Stimulated activated CD8-positive, alpha-beta memory T cell treated with anti-CD3 and anti-CD28 coated beads, Interleukin-2, amount 100 ng/mL, for 1 hour (primary cell): ENCODE measurements around the gene PQBP1.

ENCODE experiments used
- DNase-seq, 2 donors: peaks; one replicate each; pipeline ENCODE4 v3.0.0-alpha.2; 2020; ENCODE audit warnings: low read depth in 2 of 2

Gene PQBP1

DNA sequence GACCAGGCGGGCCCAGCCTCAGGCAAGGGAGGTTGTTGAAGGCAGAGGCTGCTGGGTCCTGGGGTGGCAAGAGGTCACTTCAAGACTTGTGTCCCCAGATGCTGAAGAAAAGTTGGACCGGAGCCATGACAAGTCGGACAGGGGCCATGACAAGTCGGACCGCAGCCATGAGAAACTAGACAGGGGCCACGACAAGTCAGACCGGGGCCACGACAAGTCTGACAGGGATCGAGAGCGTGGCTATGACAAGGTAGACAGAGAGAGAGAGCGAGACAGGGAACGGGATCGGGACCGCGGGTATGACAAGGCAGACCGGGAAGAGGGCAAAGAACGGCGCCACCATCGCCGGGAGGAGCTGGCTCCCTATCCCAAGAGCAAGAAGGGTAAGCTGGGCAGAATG lies 4.4 kb downstream of the PQBP1 start:
- DNase-seq = no peak

DNA sequence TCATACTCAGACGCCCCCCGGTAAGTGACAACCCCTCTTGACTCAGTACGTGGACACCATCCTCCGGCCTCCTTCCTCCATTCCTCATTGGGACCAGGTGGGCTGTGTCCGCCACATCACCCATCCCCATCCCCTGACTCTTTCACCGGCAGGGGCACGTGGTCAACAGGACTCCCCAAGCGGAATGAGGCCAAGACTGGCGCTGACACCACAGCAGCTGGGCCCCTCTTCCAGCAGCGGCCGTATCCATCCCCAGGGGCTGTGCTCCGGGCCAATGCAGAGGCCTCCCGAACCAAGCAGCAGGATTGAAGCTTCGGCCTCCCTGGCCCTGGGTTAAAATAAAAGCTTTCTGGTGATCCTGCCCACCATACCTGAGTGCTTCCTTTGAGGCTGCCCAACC lies 5.0 kb downstream of the PQBP1 start:
- no peak for DNase-seq

GRCh38 chrX:48903290-48903689 lies 5.6 kb downstream of the PQBP1 start:
- DNase-seq = no peak

GRCh38 chrX:48904180-48904579 lies 6.5 kb downstream of the PQBP1 start:
- no peak for DNase-seq

DNA sequence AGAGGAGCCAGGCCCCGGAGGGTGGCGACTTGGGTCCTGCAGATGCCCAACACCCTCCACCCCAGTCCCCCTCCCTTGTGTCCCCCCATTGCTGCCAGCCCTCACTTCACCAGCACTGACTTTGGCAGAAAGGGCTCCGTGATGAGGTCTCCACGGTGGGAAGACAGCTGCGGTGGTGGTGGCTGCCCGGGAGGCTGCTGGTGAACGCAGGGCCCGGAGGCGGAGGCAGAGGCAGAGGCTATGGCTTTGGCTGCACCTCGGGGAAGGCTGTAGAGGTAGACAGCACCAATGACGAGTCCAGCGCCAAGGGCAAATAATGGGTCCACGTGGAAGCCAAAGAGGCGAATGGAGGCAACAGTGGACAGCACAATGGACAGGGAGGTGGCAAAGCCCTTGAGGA lies 6.9 kb downstream of the PQBP1 start:
- no peak for DNase-seq

GRCh38 chrX:48905090-48905790 lies 7.5 kb downstream of the PQBP1 start:
- no peak for DNase-seq

DNA sequence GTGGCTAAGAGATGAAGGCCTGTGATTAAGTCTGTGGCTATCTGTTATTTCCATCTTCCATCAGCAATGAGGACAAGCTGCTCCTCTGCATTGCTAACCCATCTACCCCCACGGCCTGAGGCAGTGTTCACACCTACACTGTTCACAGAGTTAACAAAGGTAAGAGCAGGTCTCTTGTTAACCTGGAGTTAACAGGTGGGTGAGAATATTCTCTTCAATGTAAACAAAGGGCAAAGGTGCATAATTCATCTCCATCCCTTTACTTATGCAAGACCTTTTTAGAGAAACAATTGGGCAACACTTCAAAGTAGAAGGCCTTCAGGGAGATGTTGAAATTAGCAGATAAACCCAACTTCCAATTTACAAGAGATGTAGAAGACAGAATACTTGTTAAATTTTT lies 10.9 kb downstream of the PQBP1 start:
- no peak for DNase-seq

DNA sequence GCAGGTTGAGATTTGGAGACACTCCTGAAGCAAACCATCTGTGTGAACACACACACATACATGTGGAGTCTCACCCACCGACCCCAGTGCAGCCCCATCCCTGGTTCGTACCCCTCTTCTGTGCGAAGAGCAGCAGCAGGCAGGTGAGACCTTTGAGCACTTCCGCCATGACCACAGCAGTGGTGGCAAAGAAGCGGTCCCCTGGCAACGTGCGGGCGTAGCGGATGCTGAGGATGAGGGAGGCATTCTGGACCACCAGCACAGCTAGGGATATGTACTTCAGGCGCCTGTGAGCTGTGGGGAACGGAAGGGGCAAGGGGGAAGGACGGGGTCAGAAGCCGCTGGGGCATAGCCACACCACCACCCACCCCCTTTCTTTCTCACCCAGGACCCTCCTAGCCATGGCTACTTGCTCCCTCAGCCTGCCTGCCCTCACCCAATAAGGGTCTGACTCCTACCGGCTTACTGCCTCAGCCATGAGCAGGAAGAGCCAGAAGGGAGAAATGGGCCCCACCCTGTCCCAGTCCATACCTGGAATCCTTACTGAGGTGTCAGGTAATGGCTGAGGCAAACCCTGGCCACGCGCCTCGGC lies 12.1 kb downstream of the PQBP1 start:
- no peak for DNase-seq

GRCh38 chrX:48910926-48911411 lies 13.2 kb downstream of the PQBP1 start:
- no peak for DNase-seq

DNA sequence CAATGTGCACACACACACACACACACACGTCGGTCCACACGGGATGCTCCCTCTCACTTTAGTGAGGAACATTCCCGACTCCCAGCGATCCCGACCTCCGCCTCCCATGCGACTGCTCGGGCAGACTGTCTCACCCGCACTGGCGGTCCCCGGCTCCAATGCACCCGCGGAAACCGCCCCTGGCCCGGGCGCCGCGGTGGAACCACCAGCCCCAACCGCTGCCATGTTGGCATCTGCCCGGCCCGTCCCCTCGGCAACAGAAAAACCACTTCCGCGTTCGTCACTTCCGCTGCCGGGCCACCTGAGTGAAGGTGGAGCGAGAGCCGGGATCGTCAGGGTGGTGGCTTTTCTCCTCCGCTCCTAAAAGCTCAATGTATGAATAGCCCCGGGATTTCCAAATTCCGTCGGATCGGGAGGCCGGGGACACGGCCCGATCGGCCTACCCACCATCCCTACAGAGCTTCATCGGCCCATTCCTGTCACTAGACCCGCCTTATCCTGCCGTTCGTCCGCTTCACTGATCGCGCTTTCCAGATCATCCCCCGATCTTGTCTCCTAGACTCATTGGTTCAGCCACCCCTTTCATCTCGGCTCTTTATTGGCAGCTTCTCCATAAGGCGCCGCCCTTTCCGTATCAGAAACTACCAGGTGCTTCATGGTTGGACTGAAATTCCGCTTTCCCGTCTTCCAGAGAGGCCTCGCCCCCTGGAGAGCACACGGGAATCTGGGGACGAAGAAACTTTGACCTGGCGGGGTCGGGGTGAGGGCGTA lies 13.9 kb downstream of the PQBP1 start, which contains the start of gene SLC35A2:
Gene SLC35A2 (minus strand): TSS at position 235 of the 771 bp plus-strand sequence. CDS start 10 bp downstream, at position 225.
- peak; percentile 73 to 80 for DNase-seq

- no peak for DNase-seq
Observed at GRCh38 chrX:48913605-48914366, 16.1 kb downstream of the PQBP1 start.

DNA sequence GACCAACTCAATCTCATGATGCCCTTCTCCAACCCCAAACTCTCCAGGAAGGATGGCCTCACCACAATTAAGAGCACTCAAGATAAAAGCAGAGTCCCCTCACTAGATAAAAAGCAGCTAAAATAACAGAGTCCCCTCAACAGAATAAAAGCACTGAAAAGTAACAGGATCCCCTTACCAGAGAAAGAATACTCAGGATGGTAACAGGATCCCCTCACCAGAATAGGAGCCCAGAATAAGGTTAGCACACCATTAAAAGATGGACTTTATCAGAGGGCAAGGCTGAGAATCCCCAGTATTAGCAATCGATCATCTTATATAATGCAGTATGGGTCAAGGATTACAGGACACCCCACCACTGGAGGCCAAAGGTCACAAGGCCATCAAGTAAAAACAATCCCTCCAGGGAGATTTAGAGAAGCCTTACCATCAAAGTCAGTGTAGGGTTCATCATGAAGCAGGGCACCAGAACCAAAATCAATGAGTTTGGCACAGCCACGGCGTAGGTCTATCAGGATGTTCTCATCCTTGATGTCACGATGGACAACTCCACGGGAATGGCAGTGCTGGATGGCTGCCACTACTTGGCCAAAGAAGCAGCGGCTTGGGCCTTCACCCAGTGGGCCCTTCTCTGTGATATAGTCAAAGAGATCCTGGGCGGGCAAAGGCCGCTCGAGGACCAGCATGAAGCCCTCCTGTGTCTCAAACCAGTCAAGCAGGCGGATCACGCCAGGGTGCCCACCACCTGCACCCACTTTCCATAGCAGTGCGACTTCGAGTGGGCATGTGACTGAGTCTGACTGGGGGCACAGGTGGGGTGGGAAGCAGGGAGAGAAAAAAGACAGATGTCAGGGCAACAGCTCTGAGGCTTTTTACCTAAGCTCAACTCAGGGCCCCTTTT lies 17.1 kb downstream of the PQBP1 start:
- no peak for DNase-seq

GRCh38 chrX:48917139-48918001 lies 19.6 kb downstream of the PQBP1 start:
- peak; percentile 73 to 74 for DNase-seq

- DNase-seq = no peak
Observed at GRCh38 chrX:48918301-48918642, 20.5 kb downstream of the PQBP1 start.

DNA sequence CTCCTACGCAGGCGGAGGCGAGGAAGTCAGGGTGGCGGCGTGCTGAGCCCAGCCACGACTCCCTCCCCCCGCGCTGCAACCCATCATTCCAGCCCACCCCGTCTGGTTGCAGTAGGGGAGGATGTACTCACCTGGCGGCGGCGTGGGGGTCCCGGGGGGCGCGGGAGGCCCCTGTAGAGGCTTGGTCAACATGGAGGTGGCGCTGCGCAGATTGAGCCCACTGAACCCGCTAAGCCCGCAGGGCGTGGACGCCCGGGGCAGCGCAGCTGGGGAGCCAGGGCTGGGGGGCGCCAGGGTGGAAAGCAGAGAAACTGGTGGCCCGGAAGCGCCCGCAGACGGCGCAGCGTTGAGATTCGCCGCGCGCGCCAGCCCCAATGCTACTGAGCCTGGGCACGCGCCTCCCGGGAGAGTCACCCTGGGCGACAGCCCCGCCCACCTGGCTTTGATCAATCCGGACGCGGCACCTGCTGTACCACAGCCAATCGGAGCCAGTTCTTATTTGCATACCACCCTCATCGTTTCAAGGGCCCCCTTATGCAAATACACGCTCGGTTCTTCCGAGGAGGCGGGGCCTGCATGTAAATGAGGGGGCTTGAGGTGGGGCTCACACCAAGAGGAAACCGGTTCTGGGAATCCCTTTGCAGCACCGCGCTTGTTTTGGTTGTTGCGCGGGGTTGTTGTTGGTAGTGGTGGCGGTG lies 21.1 kb downstream of the PQBP1 start, which contains the start of gene PIM2:
Gene PIM2 (minus strand): TSS at position 382 of the 698 bp plus-strand sequence. CDS start 190 bp downstream, at position 192.
- peak; percentile 80 to 84 for DNase-seq

GRCh38 chrX:48919360-48919841 lies 21.7 kb downstream of the PQBP1 start:
- no peak for DNase-seq

GRCh38 chrX:48919947-48920717 lies 22.4 kb downstream of the PQBP1 start:
- DNase-seq = no peak

- no peak for DNase-seq
Observed at GRCh38 chrX:48920718-48921104, 23.0 kb downstream of the PQBP1 start.
